H1 (cell line): ENCODE measurements around the gene COA4.

Source experiments
- CHD1 ChIP-seq: IDR thresholded peaks from 2 replicates; pipeline ENCODE4 v1.6.1; 2012; ENCODE audit warnings: low read depth, low read length, improper control_type of control experiment
- CREB1 ChIP-seq: IDR thresholded peaks from 2 replicates; pipeline ENCODE4 v1.6.1; 2012; ENCODE audit warnings: inconsistent platforms
- CTCF ChIP-seq, 3 experiments: IDR thresholded peaks; 1 replicate in 2 of 3; 2 replicates in 1 of 3; pipeline versions ENCODE4 v1.5.1 to v1.6.1; 2011; ENCODE audit warnings: low read length in 3 of 3, mild to moderate bottlenecking in 3 of 3, inconsistent platforms in 2 of 3, low read depth in 1 of 3, moderate library complexity in 1 of 3; ENCODE audit not compliant: insufficient read depth in 1 of 3; ENCODE audit errors: control extremely low read depth in 1 of 3
- EP300 ChIP-seq, 2 experiments: IDR thresholded peaks; 1 replicate in 1 of 2; 2 replicates in 1 of 2; pipeline ENCODE4 v1.6.1; 2011 to 2012; ENCODE audit warnings: low read depth in 2 of 2, low read length in 2 of 2, mild to moderate bottlenecking in 2 of 2, borderline replicate concordance in 1 of 2, inconsistent platforms in 1 of 2, moderate library complexity in 1 of 2
- MAFK ChIP-seq: IDR thresholded peaks from 2 replicates; pipeline ENCODE4 v1.6.1; 2012; ENCODE audit warnings: low read depth, mild to moderate bottlenecking, improper control_type of control experiment, low read length
- USF2 ChIP-seq: IDR thresholded peaks from 2 replicates; pipeline ENCODE4 v1.6.1; 2011; ENCODE audit warnings: low read length, improper control_type of control experiment

GRCh38 chr11:73838443-73839122 lies 38.1 kb downstream of the COA4 start:
- TF ChIP-seq USF2 (no peak), EP300 (IDR thresholded peaks at IDR 0.05; ENCODE audit: borderline replicate concordance in 1 of 2, low read depth in 2 of 2, low read length in 2 of 2) (no peak), CTCF (IDR thresholded peaks at IDR 0.05; ENCODE audit: control extremely low read depth in 1 of 3, insufficient read depth in 1 of 3, low read depth in 1 of 3, low read length in 3 of 3) (no peak), CREB1 (no peak), CHD1 (no peak), MAFK (no peak)
